HEK293 (cell line): ENCODE results near the gene LAMTOR4.

ENCODE experiments used
- OVOL3 ChIP-seq: fragments of 450-650 bp; formaldehyde crosslinking; IDR thresholded peaks from 2 replicates; pipeline ENCODE4 v1.5.1; 2016; ENCODE audit warnings: missing biosample characterization, missing genetic modification characterization
- TRIM28 ChIP-seq: IDR thresholded peaks from 2 replicates; pipeline ENCODE4 v1.6.1; 2011; ENCODE audit warnings: low read length, control low read depth, borderline replicate concordance
- WT1 ChIP-seq: fragments of 450-650 bp; formaldehyde crosslinking; IDR thresholded peaks from 2 replicates; pipeline ENCODE4 v1.5.1; 2016; ENCODE audit warnings: missing biosample characterization, missing genetic modification characterization
- YY1 ChIP-seq: fragments of 450-650 bp; formaldehyde crosslinking; IDR thresholded peaks from 2 replicates; pipeline ENCODE4 v1.5.1; 2018; ENCODE audit warnings: missing biosample characterization, missing genetic modification characterization
- ZNF274 ChIP-seq, 2 experiments: fragments of 200-500 bp in 1 of 2; fragments of 450-650 bp in 1 of 2; sonication (Bioruptor generic) in 1 of 2; formaldehyde crosslinking in 1 of 2; IDR thresholded peaks; 2 replicates each; pipeline versions ENCODE4 v1.5.1 to v1.6.1; 2014 to 2016; ENCODE audit warnings: borderline replicate concordance in 1 of 2, inconsistent platforms in 1 of 2, low read length in 1 of 2, missing biosample characterization in 1 of 2, missing genetic modification characterization in 1 of 2
- ZNF785 ChIP-seq: fragments of 450-650 bp; formaldehyde crosslinking; IDR thresholded peaks from 2 replicates; pipeline ENCODE4 v1.5.1; 2016; ENCODE audit warnings: missing biosample characterization, missing genetic modification characterization
- ZNF843 ChIP-seq: fragments of 450-650 bp; formaldehyde crosslinking; IDR thresholded peaks from 2 replicates; pipeline ENCODE4 v1.5.1; 2016; ENCODE audit warnings: missing biosample characterization, missing genetic modification characterization
- ZSCAN23 ChIP-seq: fragments of 450-650 bp; formaldehyde crosslinking; IDR thresholded peaks from 2 replicates; pipeline ENCODE4 v1.5.1; 2016; ENCODE audit warnings: missing biosample characterization, missing genetic modification characterization

GRCh38 chr7:100106633-100107032 lies 42.1 kb upstream of the LAMTOR4 start:
- TF ChIP-seq OVOL3: no peak
- no peak for TF ChIP-seq YY1
- TF ChIP-seq ZSCAN23 (tag by site-specific recombination): no peak
- TF ChIP-seq ZNF274 (IDR thresholded peaks at IDR 0.05; ENCODE audit: low read length): no peak
- TF ChIP-seq ZNF274 (tag by site-specific recombination; IDR thresholded peaks at IDR 0.05; ENCODE audit: borderline replicate concordance): no peak
- TF ChIP-seq ZNF843: no peak
- no peak for TF ChIP-seq TRIM28
- no peak for TF ChIP-seq ZNF785 (tag by site-specific recombination)
- no peak for TF ChIP-seq WT1 (tag by site-specific recombination)
